Inflammatory macrophage treated with lipopolysaccharide for 1 hour (primary cell): Measurements from ENCODE around the gene MPZL1.
"Not testable (repeated sequence)": the region's sequence is repeated elsewhere in the genome, so short reads cannot be mapped to it uniquely, and the experiment has no call there.

Experiments
- DNase-seq, 2 donors: peaks; one replicate each; pipeline ENCODE4 v3.0.0-alpha.2; 2020 to 2022

The MPZL1 gene

DNA sequence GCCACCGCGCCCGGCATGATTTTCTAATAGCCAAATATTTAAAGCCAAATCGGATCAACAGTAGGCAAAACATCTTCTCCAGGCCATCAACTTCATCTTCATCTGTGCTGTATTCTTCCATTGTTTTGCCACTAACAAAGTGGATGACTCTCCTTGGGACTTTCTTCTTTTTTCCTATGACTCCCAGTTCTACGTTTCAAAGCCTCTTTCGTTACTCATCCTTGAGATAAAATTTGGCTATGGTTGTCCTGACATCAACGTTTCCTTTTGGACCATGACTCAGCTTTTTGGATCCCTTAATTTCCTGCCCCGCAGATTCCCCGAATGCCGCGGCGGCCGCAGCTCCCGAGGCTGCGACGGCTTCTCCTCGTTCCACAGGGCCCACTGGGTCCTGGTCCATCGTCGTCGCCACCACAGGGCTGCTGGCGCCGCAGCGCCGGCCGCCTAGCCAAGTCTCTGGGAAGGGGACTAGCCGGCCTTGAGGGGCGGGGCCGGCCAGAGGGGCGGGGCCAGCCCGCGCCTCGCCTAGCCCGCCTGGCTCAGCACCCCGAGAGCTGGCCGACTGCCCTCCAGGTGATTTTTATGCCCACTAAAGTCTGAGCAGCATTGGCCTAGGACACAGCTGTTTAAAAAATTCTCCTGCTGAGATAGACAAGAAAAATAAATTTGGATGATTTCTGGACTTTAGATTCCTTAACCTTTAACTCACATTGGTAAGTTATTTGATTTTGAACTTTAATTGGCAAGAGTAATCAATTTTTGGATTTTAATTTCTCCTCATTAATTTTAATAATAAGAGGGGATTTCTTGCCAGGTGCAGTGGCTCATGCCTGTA lies 98.3 kb downstream of the MPZL1 start:
- peak; percentile 57 to 66 for DNase-seq

- DNase-seq: no peak
Measured at GRCh38 chr1:167820684-167821355, 99.0 kb downstream of the MPZL1 start.

GRCh38 chr1:167821356-167821685 lies 99.5 kb downstream of the MPZL1 start:
- DNase-seq: no peak

GRCh38 chr1:167821969-167822685 lies 100.3 kb downstream of the MPZL1 start:
- no peak for DNase-seq

GRCh38 chr1:167824163-167824794 lies 102.5 kb downstream of the MPZL1 start:
- DNase-seq: peak in 1 of 2 donors; percentile 8

- no peak for DNase-seq
Measured at GRCh38 chr1:167825419-167826079, 103.8 kb downstream of the MPZL1 start.

GRCh38 chr1:167826127-167826526 lies 104.3 kb downstream of the MPZL1 start:
- no peak for DNase-seq

DNA sequence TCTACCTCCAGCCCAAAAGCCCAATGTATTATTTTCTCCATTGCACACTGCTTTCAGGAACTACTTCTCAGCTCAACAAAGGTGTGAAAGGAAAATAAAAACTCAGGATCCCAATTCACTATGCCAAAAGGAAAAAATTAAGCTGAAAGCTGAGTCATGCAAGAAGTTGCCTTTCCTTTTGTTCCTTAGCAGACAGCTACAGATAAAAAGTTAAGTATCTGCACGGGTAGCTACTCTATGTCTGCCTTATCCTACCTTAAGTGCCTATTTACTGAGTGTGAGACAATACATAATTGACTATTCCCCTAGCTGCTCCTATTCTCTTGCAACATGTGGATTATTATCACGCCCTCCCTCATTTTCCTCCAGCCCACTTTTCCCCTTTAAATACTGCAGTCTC lies 108.1 kb downstream of the MPZL1 start:
- no peak for DNase-seq

DNA sequence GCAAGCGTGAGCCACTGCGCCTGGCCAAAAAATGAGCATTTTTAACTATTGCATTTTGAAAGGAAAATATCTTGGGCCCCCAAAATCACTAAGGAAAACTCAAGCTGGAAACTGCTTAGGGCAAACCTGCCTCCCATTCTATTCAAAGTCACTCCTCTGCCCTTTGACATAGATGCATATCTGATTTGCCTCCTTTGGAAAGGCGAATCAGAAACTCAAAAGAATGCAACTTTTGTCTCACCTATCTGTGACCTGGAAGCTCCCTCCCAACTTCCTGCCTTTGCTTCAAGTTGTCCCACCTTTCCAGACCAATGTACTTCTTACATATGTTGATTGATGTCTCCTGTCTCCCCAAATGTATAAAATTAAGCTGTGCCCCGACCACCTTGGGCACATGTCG lies 108.9 kb downstream of the MPZL1 start:
- not testable (repeated sequence) for DNase-seq

DNA sequence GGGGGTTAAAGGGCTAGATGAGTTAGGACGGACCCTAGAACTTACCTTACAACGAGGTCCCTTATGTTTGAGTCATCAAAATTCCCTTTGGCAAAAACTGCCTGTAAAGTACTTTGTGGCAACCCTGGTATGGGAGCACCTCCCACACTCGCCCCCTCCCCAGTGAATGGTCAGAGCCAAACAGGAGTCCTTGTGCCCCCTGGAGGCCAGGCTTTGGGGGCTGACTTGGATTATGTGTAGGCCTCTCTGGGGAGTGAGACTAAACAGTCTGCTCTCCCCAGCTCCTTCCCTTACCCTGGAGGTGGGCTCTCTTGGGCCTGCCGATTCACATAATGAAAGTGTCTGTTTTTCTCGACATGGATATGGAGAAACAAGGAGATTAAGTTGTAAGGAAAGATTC lies 110.9 kb downstream of the MPZL1 start:
- no peak for DNase-seq

DNA sequence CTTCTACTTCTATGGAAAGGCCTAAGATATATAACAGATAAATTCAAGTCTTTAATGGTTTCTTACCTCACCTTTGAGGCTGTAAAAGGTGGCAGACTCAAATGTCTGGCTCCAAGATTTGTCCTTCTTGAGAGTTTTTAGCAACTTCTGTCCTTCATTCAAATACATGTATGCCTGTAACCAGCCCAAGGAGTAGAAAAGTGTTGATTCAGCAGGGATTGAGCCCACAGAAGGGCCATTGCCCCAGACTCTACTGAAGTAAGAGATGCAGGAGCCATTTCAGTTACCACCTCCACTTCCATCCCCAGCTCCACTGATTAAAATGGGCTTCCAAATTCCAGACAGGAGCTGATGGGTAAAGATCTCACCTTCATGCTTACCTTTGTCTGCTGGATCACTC lies 112.1 kb downstream of the MPZL1 start:
- no peak for DNase-seq

GRCh38 chr1:167836197-167836596 lies 114.4 kb downstream of the MPZL1 start:
- no peak for DNase-seq

GRCh38 chr1:167837326-167837725 lies 115.5 kb downstream of the MPZL1 start:
- DNase-seq: no peak

GRCh38 chr1:167839009-167839408 lies 117.2 kb downstream of the MPZL1 start:
- DNase-seq: no peak
